GM12872 (cell line): ENCODE measurements around the gene MSH6.

ENCODE experiments used
- TF ChIP-seq, protein P1 (sequence below): IDR thresholded peaks from 3 replicates; pipeline ENCODE4 v1.5.1; 2011; ENCODE audit warnings: low read depth, mild to moderate bottlenecking, low read length, moderate library complexity; ENCODE audit not compliant: insufficient read depth

Gene MSH6

DNA sequence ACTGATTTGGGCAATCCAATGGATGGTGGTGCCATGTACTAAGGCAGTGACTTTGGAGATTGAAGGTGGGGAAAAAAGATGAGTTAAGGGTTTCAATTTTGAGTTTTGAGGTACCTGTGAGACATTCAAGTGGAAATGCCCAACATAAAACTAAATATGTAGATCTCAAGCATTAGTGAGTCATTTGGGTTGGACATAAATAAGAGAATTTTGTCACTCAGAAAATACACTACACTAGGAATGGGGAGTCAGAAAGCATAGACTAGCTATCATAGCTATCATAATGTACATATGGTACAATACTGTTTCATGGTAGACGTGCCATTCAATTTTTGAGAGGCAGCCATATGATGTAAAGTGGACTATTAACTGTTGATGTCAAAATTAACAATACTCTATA is 67.3 kb downstream of the MSH6 start:
- TF ChIP-seq, protein P1, sequence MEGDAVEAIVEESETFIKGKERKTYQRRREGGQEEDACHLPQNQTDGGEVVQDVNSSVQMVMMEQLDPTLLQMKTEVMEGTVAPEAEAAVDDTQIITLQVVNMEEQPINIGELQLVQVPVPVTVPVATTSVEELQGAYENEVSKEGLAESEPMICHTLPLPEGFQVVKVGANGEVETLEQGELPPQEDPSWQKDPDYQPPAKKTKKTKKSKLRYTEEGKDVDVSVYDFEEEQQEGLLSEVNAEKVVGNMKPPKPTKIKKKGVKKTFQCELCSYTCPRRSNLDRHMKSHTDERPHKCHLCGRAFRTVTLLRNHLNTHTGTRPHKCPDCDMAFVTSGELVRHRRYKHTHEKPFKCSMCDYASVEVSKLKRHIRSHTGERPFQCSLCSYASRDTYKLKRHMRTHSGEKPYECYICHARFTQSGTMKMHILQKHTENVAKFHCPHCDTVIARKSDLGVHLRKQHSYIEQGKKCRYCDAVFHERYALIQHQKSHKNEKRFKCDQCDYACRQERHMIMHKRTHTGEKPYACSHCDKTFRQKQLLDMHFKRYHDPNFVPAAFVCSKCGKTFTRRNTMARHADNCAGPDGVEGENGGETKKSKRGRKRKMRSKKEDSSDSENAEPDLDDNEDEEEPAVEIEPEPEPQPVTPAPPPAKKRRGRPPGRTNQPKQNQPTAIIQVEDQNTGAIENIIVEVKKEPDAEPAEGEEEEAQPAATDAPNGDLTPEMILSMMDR = no peak
